GM23248 (cell line): Measurements from ENCODE around the gene DYNC2H1. TPM values are rescaled to one million over a fixed set of nuclear protein-coding genes. Genes with fewer than 3 reads are reported as not detected.

Experiments
- DNase-seq: peaks from one replicate; pipeline ENCODE4 v3.0.0-alpha.2; 2015
- H2AFZ ChIP-seq: fragments of 200-600 bp; sonication (generic); 2 replicates; pipeline ENCODE4 v1.6.1; 2016; ENCODE audit warnings: antibody characterized with exemption
- H3F3A ChIP-seq: fragments of 200-600 bp; sonication (generic); 2 replicates; pipeline ENCODE4 v1.6.1; 2016; ENCODE audit warnings: mild to moderate bottlenecking, antibody characterized with exemption, mixed run types; ENCODE audit not compliant: insufficient read depth
- H3K27ac ChIP-seq: fragments of 200-600 bp; sonication (generic); 2 replicates; pipeline ENCODE4 v1.5.1; 2016; ENCODE audit warnings: mild to moderate bottlenecking
- H3K27me3 ChIP-seq: fragments of 200-600 bp; sonication (generic); replicated peaks from 2 replicates; pipeline ENCODE4 v1.6.1; 2016; ENCODE audit warnings: mild to moderate bottlenecking; ENCODE audit not compliant: insufficient read depth
- H3K36me3 ChIP-seq: fragments of 200-600 bp; sonication (generic); 2 replicates; pipeline ENCODE4 v1.6.1; 2016; ENCODE audit warnings: low read depth, mild to moderate bottlenecking
- H3K4me1 ChIP-seq: fragments of 200-600 bp; sonication (generic); 2 replicates; pipeline ENCODE4 v1.6.1; 2016; ENCODE audit warnings: mild to moderate bottlenecking; ENCODE audit not compliant: insufficient read depth
- H3K4me2 ChIP-seq: fragments of 200-600 bp; sonication (generic); one replicate; pipeline ENCODE4 v1.6.1; 2016; ENCODE audit warnings: mild to moderate bottlenecking; ENCODE audit not compliant: unreplicated experiment
- H3K4me3 ChIP-seq: fragments of 200-600 bp; sonication (generic); 2 replicates; pipeline ENCODE4 v1.5.1; 2016; ENCODE audit warnings: mild to moderate bottlenecking
- H3K79me2 ChIP-seq: fragments of 200-600 bp; sonication (generic); 2 replicates; pipeline ENCODE4 v1.6.1; 2016; ENCODE audit warnings: mild to moderate bottlenecking; ENCODE audit not compliant: insufficient read depth
- H3K9ac ChIP-seq: fragments of 200-600 bp; sonication (generic); 2 replicates; pipeline ENCODE4 v1.6.1; 2016; ENCODE audit warnings: mild to moderate bottlenecking
- H3K9me2 ChIP-seq: fragments of 200-600 bp; sonication (generic); 2 replicates; pipeline ENCODE4 v1.6.1; 2016; ENCODE audit warnings: mixed run types, mild to moderate bottlenecking, moderate library complexity; ENCODE audit not compliant: insufficient read depth
- H3K9me3 ChIP-seq: fragments of 200-600 bp; sonication (generic); one replicate; pipeline ENCODE4 v1.6.1; 2017; ENCODE audit warnings: low read depth
- H4K20me1 ChIP-seq: fragments of 200-600 bp; sonication (generic); 2 replicates; pipeline ENCODE4 v1.6.0; 2016; ENCODE audit not compliant: insufficient read depth
- EZH2 ChIP-seq: fragments of 200-600 bp; sonication (generic); IDR thresholded peaks from 2 replicates; pipeline ENCODE4 v1.6.1; 2018; ENCODE audit warnings: antibody characterized with exemption, mild to moderate bottlenecking; ENCODE audit not compliant: insufficient read depth, poor library complexity, severe bottlenecking
- EZH2phosphoT487 ChIP-seq: fragments of 200-600 bp; sonication (generic); IDR thresholded peaks from 2 replicates; pipeline ENCODE4 v1.6.1; 2018; ENCODE audit warnings: antibody characterized with exemption, moderate library complexity, mild to moderate bottlenecking, low read depth; ENCODE audit not compliant: insufficient read depth
- WGBS, 2 experiments: methylation state at CpG; one replicate each; pipeline ENCODE4 v1.1.6; 2015 to 2017; ENCODE audit warnings: low lambda C conversion rate in 2 of 2, low coverage in 1 of 2; ENCODE audit errors: missing lambda C conversion rate in 2 of 2; 5-methylcytosine and 5-hydroxymethylcytosine counted together
- in situ Hi-C: fragments of 300-500 bp; cut with MboI; formaldehyde crosslinking; loops from 2 replicates; pipeline ENCODE4 v1.15.0; 2020
- polyA plus RNA-seq: library from polyadenylated mRNA; unstranded; fragments of >200 nt; fragmentation: Nextera tagmentation; extraction: Ambion mirVana; gene quantifications from 2 replicates; pipeline ENCODE4 v1.2.1, GENCODE V29; 2016
- total RNA-seq: library from RNA; depleted of rRNA; stranded (reverse); fragments of >200 nt; shearing (Covaris generic); gene quantifications from 2 replicates; pipeline ENCODE4 v1.2.3, GENCODE V29; 2014

The DYNC2H1 gene
- total and polyA plus RNA-seq, 2 experiments from 2014 or later, result 9.3 to 27.0 TPM

GRCh38 chr11:103070142-103070541 lies 39.1 kb upstream of the DYNC2H1 start:
- H3F3A ChIP-seq, result no peaks in the 10 kb centered on the region
- H3K9ac ChIP-seq, result no peak overlapping the region
- TF ChIP-seq EZH2phosphoT487, result no peak
- no peak for TF ChIP-seq EZH2
- H2AFZ ChIP-seq, result no peak overlapping the region
- 0 out of 2 replicates have a peak, but pooled peaks cover 3% of the 10 kb centered on the region for H3K4me1 ChIP-seq
- no peaks in the 10 kb centered on the region for H3K9me2 ChIP-seq
- peaks cover 36% of the 10 kb centered on the region for H3K36me3 ChIP-seq
- no peaks in the 10 kb centered on the region for H3K27me3 ChIP-seq
- no peak for DNase-seq
- no peak overlapping the region for H3K27ac ChIP-seq
- no peak overlapping the region for H3K4me2 ChIP-seq
- H3K4me3 ChIP-seq, result no peak overlapping the region
- peaks cover 86% of the 10 kb centered on the region for H3K79me2 ChIP-seq
- H4K20me1 ChIP-seq, result no peaks in the 10 kb centered on the region
- no peaks in the 10 kb centered on the region for H3K9me3 ChIP-seq
- in situ Hi-C loops, result loop anchor here (25.0 kb wide), 1 partner anchor 258 kb away; no protein-coding TSS in a partner anchor

GRCh38 chr11:103071008-103071407 lies 38.2 kb upstream of the DYNC2H1 start:
- in situ Hi-C loops, result loop anchor here (25.0 kb wide), 1 partner anchor 259 kb away; no protein-coding TSS in a partner anchor
- H3F3A ChIP-seq, result no peaks in the 10 kb centered on the region
- no peak for DNase-seq
- no peak overlapping the region for H2AFZ ChIP-seq
- no peaks in the 10 kb centered on the region for H4K20me1 ChIP-seq
- H3K27me3 ChIP-seq, result no peaks in the 10 kb centered on the region
- peaks cover 95% of the 10 kb centered on the region for H3K79me2 ChIP-seq
- no peak overlapping the region for H3K27ac ChIP-seq
- H3K4me3 ChIP-seq, result no peak overlapping the region
- no peaks in the 10 kb centered on the region for H3K9me3 ChIP-seq
- TF ChIP-seq EZH2 (no peak), EZH2phosphoT487 (no peak)
- H3K4me1 ChIP-seq, result 0 out of 2 replicates have a peak, but pooled peaks cover 3% of the 10 kb centered on the region
- H3K36me3 ChIP-seq, result peaks cover 27% of the 10 kb centered on the region
- H3K9me2 ChIP-seq, result no peaks in the 10 kb centered on the region
- H3K4me2 ChIP-seq, result no peak overlapping the region
- no peak overlapping the region for H3K9ac ChIP-seq

GRCh38 chr11:103076361-103076760 lies 32.9 kb upstream of the DYNC2H1 start:
- peaks cover 90% of the 10 kb centered on the region for H3K79me2 ChIP-seq
- TF ChIP-seq EZH2phosphoT487 (no peak), EZH2 (no peak)
- no peaks in the 10 kb centered on the region for H3K9me3 ChIP-seq
- in situ Hi-C loops, result no loop called here
- DNase-seq, result no peak
- no peaks in the 10 kb centered on the region for H4K20me1 ChIP-seq
- H3F3A ChIP-seq, result peaks cover 14% of the 10 kb centered on the region; the same call in 1 of the 2 replicates
- H3K9me2 ChIP-seq, result no peaks in the 10 kb centered on the region
- no peak overlapping the region for H3K4me2 ChIP-seq
- H2AFZ ChIP-seq, result no peak overlapping the region
- WGBS, 2 experiments, result 84 to 92% methylated on average over 3 of the region's 3 CpGs
- H3K4me1 ChIP-seq, result peaks cover 14% of the 10 kb centered on the region
- peaks cover 42% of the 10 kb centered on the region for H3K36me3 ChIP-seq
- H3K27me3 ChIP-seq, result no peaks in the 10 kb centered on the region
- no peak overlapping the region for H3K27ac ChIP-seq
- H3K4me3 ChIP-seq, result no peak overlapping the region
- no peak overlapping the region for H3K9ac ChIP-seq

- Histone ChIP-seq H3K36me3 (peaks cover 54% of the 10 kb centered on the region), H2AFZ (no peak overlapping the region), H3K4me1 (peaks cover 14% of the 10 kb centered on the region), H3K27ac (no peak overlapping the region), H3K9ac (no peak overlapping the region), H3K9me3 (no peaks in the 10 kb centered on the region), H3K79me2 (peaks cover 92% of the 10 kb centered on the region), H4K20me1 (no peaks in the 10 kb centered on the region), H3F3A (peaks cover 14% of the 10 kb centered on the region; the same call in 1 of the 2 replicates), H3K4me3 (no peak overlapping the region), H3K4me2 (no peak overlapping the region), H3K27me3 (no peaks in the 10 kb centered on the region), H3K9me2 (no peaks in the 10 kb centered on the region)
- in situ Hi-C loops, result no loop called here
- 61% methylated on average over 3 of the region's 3 CpGs for WGBS, 2 experiments
- no peak for TF ChIP-seq EZH2
- TF ChIP-seq EZH2phosphoT487, result no peak
- DNase-seq, result peak; percentile 10
Observed at GRCh38 chr11:103077554-103077953, 31.7 kb upstream of the DYNC2H1 start.

- Histone ChIP-seq H3K9ac (no peak overlapping the region), H3K4me2 (no peak overlapping the region), H2AFZ (no peak overlapping the region), H3K27ac (no peak overlapping the region), H3K79me2 (peaks cover 93% of the 10 kb centered on the region), H3K4me3 (no peak overlapping the region), H3K27me3 (no peaks in the 10 kb centered on the region), H4K20me1 (no peaks in the 10 kb centered on the region), H3K9me3 (no peaks in the 10 kb centered on the region), H3F3A (peaks cover 14% of the 10 kb centered on the region; the same call in 1 of the 2 replicates), H3K9me2 (no peaks in the 10 kb centered on the region), H3K36me3 (peaks cover 58% of the 10 kb centered on the region), H3K4me1 (peaks cover 14% of the 10 kb centered on the region)
- DNase-seq, result no peak
- TF ChIP-seq EZH2, result no peak
- no peak for TF ChIP-seq EZH2phosphoT487
- in situ Hi-C loops, result no loop called here
- WGBS, 2 experiments, result 98% methylated on average over 5 of the region's 5 CpGs
Observed at GRCh38 chr11:103078710-103079109, 30.5 kb upstream of the DYNC2H1 start.
